ENCODE measurements around the gene PET100.
"Not testable (repeated sequence)": the region's sequence is repeated elsewhere in the genome, so short reads cannot be mapped to it uniquely, and the experiment has no call there.

PET100 gene

DNA sequence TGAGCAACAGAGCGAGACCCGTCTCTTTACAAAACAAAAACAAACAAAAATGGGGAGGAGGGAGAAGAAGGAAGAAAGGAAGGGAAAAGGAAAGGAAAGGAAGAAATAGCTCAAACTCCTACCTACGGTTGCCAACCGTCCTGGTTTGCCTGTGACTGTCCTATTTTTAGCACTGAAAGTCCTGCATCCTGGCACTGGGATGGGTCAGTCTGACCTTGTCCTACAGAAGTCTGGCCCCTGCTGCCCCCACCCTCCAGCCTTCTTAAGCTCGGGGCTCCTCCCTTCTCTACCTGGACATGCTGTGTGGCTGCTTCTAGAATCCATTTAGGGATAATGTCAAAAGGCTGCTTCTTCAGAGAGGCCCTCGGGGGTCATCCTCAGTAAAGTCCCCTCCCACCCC lies 6.1 kb downstream of the PET100 start:
- no peak for DNase-seq

DNA sequence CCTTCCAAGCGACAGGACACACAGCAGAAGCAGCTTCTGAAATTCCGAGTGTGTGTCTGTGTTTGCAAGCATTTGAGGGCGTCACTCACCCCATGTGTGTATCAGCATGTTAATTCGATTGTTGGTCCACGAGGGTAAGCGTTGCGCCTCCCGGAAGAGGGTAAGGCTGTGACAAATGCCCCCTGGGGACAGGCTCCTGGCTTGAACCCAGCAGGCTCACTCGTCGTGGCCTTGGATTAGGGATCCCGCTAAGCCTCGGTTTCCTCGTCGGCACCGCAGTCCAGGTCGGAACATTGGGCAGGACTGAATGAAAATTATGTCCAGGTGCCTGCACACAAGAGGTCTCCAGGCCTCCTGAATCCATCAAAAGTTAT lies 6.7 kb downstream of the PET100 start:
- DNase-seq, result no peak

DNA sequence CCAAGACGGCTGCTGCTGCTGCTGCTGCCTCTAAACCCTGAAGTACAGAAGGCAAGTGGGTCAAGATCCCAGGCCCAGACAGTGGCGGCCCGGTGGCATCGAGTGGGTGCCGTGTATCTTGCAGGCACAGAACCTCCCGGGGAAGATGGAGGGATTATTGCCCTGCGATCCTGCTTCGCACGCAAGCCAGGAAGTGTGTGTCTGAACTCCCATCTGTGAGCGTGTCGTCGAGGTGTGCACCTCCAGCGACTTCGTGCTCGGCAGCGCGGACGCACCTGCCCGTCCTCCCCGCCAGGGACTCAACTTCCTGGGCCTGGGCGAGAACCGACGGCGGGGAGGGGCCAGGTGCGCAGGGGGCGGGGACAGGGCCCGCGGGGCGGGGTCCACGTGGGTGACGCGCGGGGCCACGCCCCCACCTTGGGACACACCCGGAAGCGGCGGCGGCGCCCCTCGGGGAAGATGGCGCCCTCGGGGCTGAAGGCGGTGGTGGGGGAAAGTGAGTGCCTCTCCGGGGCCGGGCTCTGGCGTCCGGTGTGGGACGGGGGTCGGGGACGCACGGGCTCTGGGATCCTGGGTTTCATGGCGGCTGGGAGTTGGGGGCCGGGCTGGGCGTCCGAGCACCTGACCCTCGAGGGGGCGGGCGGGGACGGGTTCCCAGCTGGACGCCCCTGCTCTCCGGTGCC lies 7.2 kb downstream of the PET100 start, which contains the start of gene STXBP2:
TSS of gene STXBP2 (plus strand) at position 420 of the 683 bp plus-strand sequence. CDS start at position 460, 40 bp downstream.
- peak; percentile 72 for DNase-seq

DNA sequence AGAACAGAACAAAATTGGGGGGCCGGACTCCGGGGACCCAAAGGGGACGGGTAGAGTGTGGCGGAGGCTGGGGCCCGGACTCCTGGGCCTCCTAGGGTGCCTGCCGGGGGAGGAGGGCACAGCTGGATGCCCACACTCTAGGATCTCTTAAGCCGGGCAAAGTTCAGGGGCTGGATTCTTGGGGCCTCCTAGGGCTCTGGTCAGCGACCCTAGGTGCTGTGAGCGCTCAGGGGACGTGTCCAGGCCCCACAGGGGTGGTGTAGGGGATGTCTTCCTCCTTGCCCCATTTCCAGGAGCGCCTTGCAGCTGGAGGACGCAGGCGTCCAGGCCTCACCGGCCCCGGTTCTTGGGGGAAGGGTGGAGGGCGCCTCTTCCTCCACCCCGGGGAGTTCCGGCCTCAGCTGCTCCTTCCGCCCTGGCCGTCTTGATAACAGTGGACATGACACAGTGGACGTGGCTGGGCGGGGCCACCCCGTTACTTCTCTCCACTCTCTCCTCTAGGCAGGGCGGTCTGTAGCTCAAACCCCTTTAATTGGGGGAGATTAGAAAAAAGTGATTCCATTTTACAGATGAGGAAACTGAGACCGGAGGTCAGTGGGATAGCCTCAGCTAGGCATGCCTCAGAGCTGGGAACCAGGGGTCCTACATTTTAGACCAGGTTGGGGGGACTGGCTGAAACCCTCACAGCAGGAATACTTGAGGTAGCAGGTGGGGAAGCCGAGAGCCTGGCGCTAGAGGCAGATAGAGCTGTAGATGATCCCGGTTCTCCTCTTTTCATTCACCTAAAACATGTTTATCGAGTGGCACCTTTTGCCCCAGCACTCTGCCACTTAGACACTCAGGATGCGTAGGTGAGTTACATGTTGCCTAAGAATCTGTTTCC lies 8.0 kb downstream of the PET100 start:
- no peak for DNase-seq

DNA sequence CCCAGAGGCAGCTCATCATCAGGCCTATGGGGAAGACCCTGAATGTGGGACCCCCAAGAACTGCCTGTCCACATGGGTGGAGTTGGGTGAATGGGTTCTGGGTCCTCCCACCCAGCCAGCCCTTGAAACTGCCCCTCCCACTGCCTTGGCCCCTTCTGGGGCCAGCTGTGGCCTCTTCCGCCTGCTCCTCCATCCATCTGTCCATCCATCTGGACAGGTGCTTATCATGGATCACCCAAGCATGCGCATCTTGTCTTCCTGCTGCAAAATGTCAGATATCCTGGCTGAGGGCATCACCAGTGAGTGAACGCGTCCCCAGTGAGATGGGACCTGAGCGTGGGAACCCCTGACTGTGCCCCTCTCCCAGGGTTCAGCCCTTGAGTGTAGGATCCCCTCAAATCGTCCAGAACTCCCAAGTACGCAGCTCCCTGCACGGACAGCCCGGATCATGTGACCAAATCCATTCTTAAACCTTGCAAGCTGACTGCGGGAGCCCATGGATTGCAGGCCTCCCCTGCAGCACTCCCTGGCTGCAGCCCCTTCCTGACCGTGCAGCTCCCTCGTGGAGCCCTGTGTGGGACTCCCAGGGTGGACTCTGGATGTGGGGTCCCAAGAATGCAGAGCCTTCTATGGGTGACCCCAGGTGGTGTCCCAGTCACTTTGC lies 9.3 kb downstream of the PET100 start:
- DNase-seq, result no peak

DNA sequence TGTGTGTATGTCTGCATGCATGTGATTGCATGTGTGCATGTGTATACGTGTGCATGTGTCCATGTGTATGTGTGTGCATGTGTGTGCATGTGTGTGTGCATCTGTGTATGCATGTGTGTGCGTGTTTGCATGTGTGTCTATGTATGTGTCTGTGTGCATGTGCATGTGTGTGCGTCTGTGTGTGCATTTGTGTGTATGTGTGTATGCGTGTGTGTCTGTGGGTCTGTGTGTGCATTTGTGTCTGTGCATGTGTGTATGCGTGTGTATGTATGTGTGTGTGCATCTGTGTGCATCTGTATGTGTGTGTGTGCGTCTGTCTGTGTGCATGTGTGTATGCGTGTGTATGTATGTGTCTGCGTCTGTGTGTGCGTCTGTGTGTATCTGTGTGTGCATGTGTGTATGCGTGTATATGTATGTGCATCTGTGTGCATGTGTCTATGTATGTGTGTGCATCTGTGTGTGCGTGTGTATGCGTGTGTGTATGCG lies 10.3 kb downstream of the PET100 start:
- no peak for DNase-seq

DNA sequence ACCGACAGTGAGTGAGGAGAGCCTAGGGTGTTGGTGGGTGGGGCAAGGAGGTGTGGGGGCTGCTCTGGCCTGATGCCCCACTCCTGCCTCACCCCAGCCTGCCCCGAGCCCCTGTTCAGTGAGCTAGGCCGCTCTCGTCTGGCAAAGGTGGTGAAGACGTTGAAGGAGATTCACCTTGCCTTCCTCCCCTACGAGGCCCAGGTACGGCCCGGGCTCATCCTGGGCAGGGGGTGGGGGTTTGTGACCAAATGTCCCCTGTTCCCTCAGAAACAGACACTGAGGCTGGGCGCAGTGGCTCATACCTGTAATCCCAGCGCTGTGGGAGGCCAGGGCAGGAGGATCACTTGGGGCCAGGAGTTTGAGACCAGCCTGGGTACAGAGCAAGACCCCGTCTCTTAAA lies 11.2 kb downstream of the PET100 start:
- DNase-seq, result no peak

DNA sequence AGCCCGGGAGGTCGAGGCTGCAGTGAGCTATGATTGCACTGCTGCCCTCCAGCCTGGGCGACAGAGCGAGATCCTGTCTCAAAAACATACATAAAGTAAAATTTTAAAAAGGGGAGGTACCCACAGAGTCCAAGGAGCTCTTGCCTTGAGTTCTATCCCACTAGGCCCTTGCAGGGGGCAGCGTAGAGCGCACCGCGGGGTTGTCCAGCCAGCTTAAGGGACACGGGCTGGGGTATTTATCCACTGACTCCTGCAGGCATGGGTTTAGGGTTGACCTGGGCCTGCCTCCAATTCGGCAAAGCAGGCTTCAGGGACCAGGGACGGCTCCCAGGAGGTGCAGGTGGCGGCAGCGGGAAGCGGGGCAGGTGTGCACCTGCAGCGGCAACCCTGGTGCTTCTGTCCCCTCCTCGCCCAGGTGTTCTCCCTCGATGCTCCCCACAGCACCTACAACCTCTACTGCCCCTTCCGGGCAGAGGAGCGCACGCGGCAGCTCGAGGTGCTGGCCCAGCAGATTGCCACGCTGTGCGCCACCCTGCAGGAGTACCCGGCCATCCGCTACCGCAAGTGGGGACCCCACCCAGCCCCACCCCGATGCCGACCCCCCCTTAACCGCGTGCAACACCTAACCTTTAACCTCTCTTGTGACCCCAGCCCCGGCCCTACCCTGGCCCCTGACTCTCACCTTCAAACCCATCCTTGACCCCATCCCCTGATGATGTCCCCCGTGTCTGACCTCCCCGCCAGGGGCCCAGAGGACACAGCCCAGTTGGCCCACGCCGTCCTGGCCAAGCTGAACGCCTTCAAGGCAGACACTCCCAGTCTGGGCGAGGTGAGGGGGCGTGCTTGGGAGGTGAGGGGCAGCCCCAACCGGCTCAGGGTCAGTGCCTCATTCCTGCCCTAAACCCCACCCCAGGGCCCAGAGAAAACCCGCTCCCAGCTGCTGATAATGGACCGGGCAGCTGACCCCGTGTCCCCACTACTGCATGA lies 12.0 kb downstream of the PET100 start:
- DNase-seq, result no peak

DNA sequence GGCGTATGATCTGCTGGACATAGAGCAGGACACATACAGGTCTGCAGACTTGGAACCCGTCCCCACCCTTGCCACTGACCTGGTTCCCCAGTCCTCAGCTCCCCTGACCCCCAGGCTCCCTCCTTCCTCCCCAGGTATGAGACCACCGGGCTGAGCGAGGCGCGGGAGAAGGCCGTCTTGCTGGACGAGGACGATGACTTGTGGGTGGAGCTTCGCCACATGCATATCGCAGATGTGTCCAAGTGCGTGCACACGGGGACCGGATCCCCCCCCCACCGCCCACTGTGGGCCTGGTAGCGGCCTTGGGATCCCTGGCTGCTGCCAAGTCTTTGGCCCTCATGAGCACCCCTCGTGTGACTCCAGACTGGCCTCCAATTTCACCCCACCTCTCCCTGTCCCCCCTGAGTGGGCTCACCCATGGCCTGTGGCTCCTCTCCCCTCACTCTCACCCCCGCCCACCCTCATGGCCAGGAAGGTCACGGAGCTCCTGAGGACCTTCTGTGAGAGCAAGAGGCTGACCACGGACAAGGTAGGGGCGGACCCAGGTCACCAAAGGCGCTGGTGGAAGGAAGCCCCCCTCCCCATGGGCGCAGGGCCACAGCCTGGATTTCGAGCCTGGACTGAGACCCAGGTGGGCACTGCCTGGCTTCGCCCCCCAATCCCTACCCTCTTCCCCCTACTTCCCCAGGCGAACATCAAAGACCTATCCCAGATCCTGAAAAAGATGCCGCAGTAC lies 12.9 kb downstream of the PET100 start:
- DNase-seq, result no peak

DNA sequence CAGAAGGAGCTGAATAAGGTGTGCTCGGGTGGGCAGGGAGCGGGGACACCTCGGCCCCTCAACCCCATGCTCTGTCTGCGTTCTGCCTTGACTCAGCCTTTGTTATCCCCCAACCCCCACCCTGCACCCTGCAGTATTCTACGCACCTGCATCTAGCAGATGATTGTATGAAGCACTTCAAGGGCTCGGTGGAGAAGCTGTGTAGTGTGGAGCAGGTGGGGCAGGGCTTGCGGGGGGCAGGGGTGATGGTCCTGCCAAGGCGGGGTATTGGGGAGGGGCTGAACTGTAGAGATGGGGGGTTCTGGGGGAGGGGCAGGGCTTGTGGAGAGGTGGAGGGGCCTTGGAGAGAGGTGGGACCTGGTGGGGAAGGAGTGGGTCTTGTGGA lies 13.4 kb downstream of the PET100 start:
- no peak for DNase-seq

DNA sequence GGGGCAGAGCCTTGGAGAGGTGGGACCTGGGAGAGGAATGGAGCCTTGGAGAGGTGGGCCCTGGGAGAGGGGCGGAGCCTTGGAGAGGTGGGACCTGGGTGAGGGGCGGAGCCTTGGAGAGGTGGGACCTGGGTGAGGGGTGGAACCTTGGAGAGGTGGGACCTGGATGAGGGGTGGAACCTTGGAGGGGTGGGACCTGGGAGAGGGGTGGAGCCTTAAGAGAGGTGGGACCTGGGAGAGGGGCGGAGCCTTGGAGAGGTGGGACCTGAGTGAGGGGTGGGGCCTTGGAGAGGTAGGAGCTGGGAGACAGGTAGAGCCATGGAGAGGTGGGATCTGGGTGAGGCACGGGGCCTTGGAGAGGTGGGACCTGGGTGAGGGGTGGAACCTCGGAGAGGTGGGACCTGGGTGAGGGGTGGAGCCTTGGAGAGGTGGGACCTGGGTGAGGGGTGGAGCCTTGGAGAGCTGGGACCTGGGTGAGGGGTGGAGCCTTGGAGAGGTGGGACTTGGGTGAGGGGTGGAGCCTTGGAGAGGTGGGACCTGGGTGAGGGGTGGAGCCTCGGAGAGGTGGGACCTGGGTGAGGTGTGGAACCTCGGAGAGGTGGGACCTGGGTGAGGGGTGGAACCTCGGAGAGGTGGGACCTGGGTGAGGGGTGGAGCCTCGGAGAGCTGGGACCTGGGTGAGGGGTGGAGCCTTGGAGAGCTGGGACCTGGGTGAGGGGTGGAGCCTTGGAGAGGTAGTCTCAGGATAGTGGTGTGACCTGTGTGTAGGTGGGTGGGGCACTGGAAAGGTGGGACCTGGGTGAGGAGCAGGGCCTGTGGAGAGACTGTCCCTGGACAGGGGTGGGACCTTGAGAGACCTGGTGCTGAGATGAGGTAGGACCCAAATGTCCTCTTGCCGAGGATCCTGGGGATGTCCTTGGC lies 14.3 kb downstream of the PET100 start:
- DNase-seq, result not testable (repeated sequence)

DNA sequence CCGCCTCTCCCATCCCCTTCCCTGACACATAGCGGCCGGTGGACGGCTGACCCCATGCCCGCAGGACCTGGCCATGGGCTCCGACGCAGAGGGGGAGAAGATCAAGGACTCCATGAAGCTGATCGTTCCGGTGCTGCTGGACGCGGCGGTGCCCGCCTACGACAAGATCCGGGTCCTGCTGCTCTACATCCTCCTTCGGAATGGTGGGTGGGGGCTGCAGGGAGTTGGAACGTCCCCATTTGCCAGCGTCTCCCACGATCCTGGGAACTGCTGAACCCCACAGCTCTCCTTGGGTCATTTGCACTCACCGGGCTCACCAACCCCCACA lies 14.9 kb downstream of the PET100 start:
- DNase-seq, result no peak

DNA sequence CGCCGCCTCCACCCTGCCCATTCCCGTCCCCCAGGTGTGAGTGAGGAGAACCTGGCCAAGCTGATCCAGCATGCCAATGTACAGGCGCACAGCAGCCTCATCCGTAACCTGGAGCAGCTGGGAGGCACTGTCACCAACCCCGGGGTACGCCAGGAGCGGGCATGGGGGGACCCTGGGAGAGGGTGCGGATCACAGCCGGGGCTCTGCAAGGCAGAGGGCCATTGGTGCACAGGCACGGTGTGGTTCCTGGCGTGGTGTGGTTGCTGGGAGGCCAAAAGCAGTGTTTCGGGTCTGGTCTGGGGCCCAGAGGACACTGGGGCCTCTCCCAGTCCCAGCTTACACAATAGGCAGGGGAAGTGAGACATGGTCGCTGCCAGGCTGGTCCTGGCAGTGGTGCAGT lies 15.6 kb downstream of the PET100 start:
- no peak for DNase-seq

DNA sequence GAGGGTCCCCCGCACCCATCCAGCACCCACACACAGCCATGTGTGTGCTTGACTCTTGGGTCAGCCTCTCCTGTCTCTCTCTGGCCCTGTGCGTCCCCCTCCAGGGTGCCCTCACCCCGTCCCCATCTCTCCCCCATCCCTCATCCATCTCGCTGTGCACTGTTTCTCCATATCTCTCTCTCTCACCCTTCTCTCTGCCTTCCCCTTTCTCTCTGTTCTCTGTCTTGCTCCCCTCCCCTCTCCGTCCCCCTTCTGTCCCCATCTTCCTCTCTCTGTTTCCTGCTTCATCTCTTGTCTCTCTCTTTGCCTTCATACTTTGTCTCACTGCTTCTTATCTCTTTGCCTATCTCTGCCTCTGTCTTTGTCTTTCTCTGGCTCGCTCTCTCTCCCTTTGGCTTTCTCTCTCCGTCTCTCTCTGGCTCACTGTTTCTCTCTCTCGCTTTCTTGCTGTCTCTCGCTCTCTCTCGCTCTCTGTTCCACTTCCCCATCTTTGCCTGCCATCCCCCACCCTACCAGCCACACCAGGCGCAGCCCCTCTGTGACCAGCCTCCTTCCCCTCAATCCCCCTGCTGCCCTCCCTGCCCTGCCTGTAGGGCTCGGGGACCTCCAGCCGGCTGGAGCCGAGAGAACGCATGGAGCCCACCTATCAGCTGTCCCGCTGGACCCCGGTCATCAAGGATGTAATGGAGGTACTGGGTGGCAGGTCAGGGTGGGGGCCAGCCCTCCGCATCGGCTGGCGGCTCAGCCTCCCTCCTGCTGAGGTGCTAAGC lies 16.2 kb downstream of the PET100 start:
- no peak for DNase-seq

DNA sequence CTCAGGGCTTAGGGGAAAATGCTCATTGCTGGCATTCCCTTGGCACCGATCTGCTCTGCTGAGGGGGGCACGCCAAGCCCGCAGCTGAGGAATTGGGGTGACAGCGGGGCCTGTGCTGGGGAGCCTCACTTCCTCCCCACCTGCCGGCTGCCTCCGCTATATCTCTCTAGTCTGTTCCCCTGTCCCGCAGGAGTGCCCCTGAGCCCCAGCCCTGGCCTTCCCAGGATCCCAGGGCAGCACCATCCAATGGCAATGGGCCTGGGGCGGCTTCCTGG lies 16.8 kb downstream of the PET100 start:
- DNase-seq, result no peak

DNA sequence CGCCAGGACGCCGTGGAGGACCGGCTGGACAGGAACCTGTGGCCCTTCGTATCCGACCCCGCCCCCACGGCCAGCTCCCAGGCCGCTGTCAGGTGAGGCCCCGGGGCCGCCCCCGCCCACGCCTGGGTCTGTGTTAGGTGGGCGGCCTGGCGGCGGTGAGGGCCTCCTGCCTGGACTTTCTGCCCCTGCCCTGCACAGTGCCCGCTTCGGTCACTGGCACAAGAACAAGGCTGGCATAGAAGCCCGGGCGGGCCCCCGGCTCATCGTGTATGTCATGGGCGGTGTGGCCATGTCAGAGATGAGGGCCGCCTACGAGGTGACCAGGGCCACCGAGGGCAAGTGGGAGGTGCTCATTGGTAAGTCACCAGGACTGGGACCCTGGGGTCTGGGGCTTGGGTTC lies 17.6 kb downstream of the PET100 start:
- DNase-seq, result no peak

DNA sequence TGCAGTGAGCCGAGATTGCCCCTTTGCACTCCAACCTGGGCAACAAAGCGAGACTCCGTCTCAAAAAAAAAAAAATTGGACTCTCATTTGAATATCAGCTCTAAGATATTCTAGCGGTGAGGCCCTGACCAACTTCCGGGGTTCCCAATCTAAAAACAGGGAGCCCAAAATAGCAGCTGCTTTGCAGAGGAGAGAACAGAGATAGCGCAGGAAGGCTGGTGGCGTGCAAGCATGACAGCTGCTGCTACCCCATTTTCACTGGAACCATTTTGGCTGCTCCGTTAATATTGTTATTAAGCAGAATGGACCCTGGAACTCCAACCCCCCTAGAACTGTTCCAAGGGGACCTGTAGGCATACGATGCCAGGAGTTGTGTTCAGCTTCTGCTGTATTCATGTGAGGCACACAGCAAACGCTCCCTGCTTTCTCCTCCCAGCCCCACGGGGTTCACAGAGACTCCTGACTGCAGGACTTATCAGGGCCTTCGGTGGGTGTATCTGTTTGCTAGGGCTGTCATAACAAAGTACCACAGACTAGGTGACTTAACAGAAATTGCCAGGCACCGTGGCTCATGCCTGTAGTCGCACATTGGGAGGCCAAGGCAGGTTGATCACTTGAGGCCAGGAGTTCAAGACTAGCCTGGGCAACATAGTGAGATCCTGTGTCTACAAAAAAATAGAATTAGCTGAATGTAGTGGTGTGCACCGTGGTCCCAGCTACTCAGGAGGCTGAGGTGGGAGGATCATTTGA lies 18.8 kb downstream of the PET100 start:
- DNase-seq, result no peak

DNA sequence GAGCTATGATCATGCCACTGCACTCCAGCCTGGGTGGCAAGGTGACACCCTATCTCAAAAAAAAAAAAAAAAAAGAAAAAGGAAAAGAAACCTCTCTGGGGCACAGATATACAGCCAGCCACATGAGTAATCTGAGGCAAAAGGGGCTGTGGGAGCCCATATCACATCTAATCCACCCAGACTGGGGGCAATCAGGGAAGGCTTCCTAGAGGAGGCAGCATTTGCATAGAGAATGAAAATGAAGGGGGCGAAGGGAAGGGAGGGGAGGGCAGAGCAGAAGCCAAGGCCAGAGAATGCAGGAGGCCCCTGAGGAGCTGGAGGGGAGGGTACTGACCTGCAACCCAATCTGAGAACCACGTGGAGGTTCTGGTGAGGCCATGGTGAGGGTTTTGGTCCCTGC lies 20.6 kb downstream of the PET100 start:
- DNase-seq, result no peak

DNA sequence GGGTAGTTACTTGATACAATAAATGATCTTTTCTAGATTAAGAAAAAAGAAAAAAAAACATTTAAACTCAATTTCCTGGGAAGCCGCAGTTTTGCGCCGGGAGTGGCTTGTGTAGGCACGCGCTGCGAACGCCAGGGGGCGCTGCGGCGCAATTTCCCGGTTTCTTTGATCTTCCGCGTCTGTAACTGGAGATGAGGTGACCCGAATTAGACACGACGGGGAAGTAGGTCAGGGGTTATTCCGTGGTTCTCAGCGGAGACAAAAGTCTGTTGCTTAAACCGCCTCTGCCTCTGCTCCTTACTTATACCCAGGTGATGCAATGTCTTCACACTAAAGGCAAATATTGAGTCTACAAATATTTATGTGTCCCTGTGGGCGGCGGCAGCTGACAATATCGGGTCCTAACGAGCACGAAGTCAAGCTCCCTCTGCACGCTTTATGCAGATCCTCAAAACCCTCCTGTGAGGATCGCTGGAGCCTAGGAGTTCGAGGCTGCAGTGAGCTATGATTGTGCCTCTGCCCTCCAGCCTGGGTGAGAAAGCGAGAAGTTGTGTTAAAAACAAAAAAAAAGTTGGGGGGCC lies 22.6 kb downstream of the PET100 start:
- DNase-seq, result peak; percentile 55

Measured in COR-L47 (cell line).